GM21367 (cell line): ENCODE data around the gene FGD5.

Experiments used
- ATAC-seq: cut with Tn5 transposase; IDR thresholded peaks from one replicate; pipeline ENCODE4 v1.9.1; 2021; ENCODE audit not compliant: unreplicated experiment

The FGD5 gene

GRCh38 chr3:14847613-14848541 lies 29.1 kb downstream of the FGD5 start:
- ATAC-seq, result no peak

- no peak for ATAC-seq
These were observed 30.1 kb downstream of the FGD5 start for GRCh38 chr3:14848906-14849305.

GRCh38 chr3:14849638-14850230 lies 31.0 kb downstream of the FGD5 start:
- ATAC-seq, result no peak

DNA sequence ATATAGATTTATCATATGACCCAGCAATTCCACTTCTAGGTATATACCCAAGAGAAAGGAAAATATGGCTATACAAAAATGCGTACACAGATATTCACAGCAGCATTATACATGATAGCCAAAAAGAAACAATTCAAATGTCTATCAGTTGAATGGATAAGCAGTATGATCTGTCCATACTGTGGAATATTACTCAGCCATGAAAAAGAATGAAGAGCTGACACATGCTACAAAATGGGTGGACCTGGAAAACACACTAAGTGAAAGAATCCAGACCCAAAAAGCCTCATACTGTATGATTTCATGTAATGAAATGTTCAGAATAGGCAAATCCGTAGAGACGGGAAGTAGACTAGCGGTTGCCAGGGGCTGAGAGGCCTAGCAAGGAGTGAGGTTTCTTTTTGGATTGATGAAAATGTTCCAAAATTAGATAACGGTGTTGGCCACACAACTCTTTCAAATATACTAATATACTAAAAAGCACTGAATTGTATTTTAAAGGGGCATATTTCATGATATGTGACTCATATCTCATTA lies 33.4 kb downstream of the FGD5 start:
- ATAC-seq, result no peak

- ATAC-seq, result no peak
These were observed 34.0 kb downstream of the FGD5 start for GRCh38 chr3:14852717-14853116.

DNA sequence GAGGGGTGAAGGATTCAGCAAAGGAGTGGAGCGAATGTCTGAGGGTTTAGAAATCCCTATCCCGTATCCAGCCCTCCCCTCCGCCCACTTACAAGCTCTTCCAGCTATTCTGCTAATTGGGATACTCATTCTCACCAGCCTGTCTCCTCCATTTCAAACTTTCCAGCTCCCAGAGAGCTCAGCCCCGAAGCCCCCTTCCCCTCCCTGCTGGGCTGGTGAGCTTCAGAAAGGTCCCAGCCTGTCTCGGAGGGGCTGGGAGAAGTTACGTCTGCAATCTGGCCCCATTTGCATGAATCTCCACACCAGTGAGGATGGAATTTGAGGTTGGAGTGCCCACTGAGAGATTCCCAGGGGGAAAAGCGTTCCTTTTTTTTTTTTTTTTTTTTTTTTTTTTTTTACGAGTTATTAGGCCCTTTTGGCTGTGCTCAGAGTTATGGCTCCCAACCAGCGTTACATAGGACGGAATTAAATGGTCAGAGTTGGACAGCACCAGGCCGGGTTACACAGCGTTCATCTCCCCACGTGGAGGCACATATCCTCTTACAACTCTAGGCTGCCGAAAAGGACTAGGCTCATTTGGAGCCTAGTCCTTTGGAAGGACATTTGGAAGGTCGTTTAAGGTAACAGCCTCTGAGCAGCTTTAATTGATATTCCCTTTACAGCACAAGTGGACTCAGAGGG lies 34.6 kb downstream of the FGD5 start:
- ATAC-seq, result no peak

- no peak for ATAC-seq
These were observed 38.7 kb downstream of the FGD5 start for GRCh38 chr3:14857506-14857905.

- no peak for ATAC-seq
These were observed 39.3 kb downstream of the FGD5 start for GRCh38 chr3:14858105-14858504.

- no peak for ATAC-seq
These were observed 41.1 kb downstream of the FGD5 start for GRCh38 chr3:14859880-14860279.

DNA sequence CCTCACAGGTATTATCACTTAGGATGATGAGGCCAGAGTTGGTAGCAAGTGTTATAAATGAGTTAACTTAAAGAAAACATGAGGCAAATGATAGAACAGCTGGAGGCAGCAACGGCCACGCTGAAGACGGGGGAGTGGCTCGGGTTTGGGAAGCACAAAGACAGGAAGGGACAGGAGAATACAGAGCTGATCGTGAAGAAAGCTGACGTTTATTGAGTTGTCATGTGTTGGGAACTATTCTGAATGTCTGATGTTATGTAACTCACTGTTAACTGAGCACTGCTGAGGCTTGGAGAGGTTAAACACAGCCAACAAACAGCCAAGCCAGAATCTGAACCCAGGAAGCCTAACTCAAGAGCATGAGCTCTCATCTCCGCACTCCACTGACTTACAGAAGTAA lies 42.3 kb downstream of the FGD5 start:
- no peak for ATAC-seq

DNA sequence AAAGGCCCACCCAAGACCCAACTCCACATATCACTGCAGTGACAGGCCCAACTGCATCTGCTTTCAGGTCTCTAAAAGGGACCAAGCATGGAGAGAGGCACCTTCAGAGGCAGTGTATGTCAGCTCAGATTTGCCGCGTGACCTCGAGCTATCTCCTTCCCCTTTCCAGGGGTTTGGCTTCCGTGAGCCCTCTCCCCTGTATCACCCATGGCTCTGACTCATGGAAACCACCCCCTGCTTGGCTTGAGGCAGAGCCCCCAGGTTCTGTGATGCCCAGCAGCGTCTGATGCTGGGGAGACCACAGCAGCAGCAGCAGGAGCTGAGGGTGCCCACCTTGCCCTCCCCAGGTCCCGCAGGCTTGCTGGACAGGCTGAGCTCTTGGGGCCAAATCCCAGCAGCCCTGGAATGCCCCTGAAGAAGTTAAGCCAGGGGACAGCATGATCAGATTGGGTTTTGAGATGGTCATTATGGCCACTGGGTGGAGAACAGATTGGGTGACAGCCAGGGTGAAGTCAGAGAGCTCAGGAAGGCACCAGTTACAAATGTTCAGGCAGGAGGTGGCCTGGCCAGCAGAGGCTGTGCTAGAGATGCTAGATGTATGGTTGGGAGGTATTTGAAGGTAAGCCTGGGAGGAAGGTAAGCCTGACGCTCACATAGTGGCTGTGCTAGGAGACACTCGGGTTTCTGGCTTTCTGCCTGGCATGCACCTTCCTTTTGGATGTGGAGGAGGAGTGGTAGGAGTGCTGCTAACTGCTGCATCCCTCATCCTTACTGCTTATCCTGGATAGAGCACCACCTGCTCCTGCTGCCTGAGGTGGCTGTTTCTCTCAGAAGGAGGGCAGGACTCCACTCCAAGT lies 42.9 kb downstream of the FGD5 start:
- no peak for ATAC-seq

DNA sequence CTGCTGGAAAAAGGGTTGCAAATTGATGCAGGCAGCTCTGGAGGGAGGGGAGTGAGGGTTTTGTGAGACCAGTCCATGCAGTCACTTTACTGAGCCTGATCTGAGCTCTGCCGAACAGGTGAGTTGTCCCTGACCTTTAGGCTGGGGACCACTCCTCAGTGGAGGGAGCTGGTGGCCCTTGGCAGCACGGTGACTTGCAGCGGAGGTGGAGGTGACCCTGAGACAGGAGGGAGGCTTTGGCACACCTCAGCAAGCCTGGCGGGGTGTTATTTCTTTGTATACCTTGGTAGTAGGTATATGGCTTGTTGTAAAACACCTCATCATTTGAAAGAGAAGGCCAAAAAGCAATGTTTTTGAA lies 43.5 kb downstream of the FGD5 start:
- ATAC-seq, result no peak

DNA sequence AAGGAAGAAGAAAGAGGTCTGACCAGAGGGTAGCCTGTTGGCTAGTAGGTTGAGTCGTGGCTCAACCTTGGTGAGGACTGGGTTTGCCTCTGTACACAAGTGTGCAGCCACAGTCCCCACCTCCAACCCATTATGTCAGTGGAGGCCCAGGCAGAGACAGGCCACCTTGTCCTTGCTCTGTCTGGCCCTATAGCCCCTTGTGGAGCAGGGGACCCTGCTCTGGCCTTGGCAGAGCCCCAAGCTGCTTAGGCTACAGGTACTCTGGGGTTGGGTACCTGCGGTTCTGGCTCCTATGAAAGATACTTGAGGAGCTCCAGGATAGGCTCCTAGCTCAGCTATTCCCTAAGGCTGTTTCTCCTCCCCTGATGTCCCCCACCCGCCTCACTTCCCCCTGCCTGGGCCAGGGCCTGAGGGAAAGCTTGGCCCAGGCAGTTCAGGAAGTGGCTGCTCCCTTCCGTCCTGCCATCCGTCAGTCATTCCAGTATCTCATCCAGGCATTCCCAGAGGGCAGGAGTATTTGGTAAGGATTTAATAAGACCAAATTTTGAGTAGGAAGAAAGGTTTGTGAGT lies 44.0 kb downstream of the FGD5 start:
- ATAC-seq, result no peak

GRCh38 chr3:14863333-14864100 lies 44.8 kb downstream of the FGD5 start:
- ATAC-seq, result no peak

- no peak for ATAC-seq
These were observed 45.4 kb downstream of the FGD5 start for GRCh38 chr3:14864131-14864530.

GRCh38 chr3:14866627-14867026 lies 47.9 kb downstream of the FGD5 start:
- ATAC-seq, result no peak

DNA sequence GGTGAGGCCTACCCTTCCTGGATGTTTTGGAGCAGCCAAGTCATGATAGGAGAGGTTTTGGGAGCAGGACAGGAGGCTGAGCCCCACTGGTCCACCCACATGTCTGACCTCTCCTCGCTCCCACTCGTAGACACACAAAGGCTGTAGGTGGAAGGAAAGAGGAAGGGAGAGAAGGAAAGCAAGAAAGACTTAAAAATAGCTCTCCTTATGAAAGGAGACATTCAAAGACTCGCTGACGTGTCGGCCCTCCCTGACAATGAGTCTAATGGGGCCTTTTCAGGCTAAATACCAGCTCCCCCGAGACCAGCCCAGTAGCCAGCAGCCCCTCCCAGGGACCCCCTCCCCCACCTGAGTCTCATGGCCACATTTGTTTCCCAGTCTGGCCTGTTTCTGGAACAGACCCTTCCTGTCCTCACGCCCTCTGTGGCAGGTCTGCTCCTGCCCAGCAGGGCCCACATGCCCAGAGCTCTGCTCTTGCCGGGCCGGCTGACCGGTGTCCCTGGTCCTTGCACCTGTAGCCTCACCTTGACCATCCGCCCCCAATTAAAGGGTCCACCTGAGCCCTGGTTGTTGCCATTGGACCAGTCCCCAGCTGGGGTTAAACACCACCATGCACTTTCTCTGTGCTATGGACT lies 49.3 kb downstream of the FGD5 start:
- ATAC-seq, result no peak

GRCh38 chr3:14869917-14870782 lies 51.4 kb downstream of the FGD5 start:
- ATAC-seq, result no peak

DNA sequence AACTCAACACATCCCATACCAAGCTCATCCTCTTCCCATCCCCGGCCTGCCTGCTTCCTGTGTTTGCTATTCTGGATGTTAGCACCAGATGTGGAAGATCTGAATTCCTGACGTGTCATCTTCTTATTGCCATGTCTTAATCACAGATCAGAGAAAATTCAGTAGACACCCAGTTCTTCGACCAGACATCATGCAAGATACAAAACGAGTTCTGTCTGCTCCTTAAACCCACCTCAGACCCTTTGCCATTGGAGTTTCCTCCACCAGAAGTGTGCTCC lies 52.0 kb downstream of the FGD5 start:
- no peak for ATAC-seq
